Measurements from ENCODE around the gene HPX.

Gene HPX, protein sequence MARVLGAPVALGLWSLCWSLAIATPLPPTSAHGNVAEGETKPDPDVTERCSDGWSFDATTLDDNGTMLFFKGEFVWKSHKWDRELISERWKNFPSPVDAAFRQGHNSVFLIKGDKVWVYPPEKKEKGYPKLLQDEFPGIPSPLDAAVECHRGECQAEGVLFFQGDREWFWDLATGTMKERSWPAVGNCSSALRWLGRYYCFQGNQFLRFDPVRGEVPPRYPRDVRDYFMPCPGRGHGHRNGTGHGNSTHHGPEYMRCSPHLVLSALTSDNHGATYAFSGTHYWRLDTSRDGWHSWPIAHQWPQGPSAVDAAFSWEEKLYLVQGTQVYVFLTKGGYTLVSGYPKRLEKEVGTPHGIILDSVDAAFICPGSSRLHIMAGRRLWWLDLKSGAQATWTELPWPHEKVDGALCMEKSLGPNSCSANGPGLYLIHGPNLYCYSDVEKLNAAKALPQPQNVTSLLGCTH

GRCh38 chr11:6440906-6441358 lies at the start of gene HPX:
Gene HPX, minus strand, starts transcription at chr11:6440987. Its CDS starts 24 bp downstream, at chr11:6440963.
- FAIRE-seq = no peak

DNA sequence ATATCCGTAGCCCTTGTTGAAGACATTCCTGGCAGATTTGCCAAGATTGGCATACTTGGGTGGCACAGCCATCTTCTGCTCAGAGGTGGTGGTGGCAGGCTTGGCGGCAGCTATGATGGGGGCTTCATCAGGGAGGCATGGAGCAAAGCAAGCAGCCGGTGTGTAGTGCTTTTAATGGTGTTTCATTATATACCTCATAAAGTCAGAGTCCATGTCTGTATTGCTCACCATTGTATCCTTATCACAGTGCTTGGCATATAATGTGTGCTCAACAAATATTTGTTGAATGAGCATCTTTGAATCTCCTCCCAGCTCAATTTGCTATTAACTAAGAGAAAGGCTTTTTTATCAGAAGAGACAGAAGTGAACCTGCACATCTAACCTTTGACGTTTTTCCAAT lies 48.5 kb upstream of the HPX start:
- no peak for FAIRE-seq

GRCh38 chr11:6488821-6489220 lies 48.0 kb upstream of the HPX start:
- no peak for FAIRE-seq

GRCh38 chr11:6488342-6488741 lies 47.6 kb upstream of the HPX start:
- FAIRE-seq = no peak

- FAIRE-seq = no peak
These were observed 46.2 kb upstream of the HPX start for GRCh38 chr11:6486938-6487337.

DNA sequence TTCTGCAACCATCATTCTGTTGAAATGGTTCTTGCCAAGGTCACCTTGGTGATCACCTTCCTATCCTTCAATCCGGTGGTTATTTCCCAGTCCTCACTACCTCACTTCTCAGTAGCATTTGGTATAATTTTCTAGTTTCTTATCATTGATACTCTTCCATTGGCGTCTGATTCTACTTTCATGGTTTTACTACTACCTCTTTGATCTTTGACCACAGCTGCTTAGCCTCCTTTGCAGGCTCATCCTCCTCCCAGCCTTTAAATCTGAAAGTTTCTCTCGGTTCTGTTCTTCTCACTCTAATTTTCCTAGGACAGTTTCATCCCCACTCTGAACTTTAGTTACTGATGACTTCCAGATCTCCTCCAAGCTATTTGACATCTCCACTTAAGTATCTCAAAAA lies 45.5 kb upstream of the HPX start:
- FAIRE-seq = no peak

DNA sequence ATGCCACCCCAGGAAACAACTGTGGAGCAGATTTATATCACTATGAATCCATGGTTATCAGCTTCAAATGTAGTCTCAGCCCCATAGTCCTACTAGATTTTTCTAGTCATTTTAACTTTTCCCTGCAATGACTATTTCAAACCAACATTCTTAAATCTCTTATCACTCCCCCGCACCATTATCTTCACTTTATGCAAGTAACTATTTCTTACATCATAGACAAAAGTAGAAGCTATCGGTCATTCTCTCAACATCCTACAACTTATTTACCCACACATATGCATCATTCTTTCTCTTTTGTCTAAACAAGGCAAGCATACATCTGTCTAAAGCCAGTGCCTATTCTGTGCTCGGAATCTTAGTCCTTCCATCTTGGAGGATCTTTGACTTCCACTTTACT lies 44.9 kb upstream of the HPX start:
- no peak for FAIRE-seq

- no peak for FAIRE-seq
These were observed 42.2 kb upstream of the HPX start for GRCh38 chr11:6483015-6483414.

DNA sequence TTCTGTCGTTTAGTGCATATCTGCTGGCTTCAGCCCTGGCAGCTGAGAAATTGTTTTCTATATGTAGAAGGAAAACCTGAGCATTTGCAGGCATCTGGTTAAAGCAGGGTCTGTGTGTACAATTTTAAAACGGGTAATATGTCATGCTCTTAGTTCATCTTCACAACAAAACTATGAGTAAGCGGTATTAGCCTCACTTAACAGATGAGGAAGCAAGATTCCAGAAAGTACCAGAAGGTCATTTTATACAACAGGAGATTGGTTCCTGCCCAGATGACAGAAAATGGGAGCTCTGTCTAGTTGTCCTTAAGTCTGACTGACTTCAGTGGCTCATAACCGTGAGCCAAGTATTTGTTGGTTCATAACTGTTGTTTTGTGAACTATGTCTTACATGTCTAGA lies 41.7 kb upstream of the HPX start:
- no peak for FAIRE-seq

DNA sequence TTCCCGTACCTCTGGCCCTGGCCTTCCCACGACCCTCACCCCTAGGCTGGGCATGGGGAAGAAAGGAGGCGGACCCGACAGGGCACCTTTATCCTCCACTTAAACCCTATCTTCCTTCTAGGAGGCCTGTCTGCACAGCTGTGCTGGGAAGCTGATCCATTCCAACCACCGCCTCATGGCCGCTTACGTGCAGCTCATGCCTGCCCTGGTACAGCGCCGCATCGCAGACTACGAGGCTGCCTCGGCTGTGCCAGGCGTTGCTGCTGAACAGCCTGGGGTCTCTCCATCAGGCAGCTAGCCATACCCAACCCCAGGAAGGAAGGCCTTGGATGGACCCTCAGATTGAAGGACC lies 41.1 kb upstream of the HPX start:
- no peak for FAIRE-seq

GRCh38 chr11:6481012-6481923 lies 40.5 kb upstream of the HPX start, which contains the start of the genes ARFIP2 and TIMM10B:
Gene ARFIP2, minus strand, starts transcription at chr11:6481331. Its CDS starts 910 bp downstream, at chr11:6480421.
Gene TIMM10B, plus strand, starts transcription at chr11:6481501. Its CDS starts 16 bp downstream, at chr11:6481517.
- FAIRE-seq = peak; percentile 95

GRCh38 chr11:6480299-6480914 lies 39.6 kb upstream of the HPX start:
- FAIRE-seq = no peak

- no peak for FAIRE-seq
These were observed 35.8 kb upstream of the HPX start for GRCh38 chr11:6476571-6476970.

DNA sequence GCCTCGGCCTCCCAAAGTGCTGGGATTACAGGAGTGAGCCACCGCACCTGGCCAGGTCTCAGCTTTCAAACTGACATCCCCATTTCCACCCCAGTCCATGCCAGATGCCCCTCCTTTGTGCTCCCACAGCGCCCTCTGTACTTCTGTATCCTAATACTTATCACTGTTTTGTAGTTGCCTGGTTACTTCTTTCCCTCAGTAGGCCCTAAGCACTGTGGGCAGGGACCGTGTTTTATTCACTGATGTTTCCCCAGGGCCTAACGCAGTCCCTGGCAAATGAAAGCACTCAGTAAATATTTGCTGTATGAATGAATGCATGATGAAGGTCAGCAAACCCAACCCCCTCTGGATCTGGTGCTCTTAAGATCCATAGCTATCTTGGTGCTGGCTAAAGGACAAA lies 35.1 kb upstream of the HPX start:
- no peak for FAIRE-seq

DNA sequence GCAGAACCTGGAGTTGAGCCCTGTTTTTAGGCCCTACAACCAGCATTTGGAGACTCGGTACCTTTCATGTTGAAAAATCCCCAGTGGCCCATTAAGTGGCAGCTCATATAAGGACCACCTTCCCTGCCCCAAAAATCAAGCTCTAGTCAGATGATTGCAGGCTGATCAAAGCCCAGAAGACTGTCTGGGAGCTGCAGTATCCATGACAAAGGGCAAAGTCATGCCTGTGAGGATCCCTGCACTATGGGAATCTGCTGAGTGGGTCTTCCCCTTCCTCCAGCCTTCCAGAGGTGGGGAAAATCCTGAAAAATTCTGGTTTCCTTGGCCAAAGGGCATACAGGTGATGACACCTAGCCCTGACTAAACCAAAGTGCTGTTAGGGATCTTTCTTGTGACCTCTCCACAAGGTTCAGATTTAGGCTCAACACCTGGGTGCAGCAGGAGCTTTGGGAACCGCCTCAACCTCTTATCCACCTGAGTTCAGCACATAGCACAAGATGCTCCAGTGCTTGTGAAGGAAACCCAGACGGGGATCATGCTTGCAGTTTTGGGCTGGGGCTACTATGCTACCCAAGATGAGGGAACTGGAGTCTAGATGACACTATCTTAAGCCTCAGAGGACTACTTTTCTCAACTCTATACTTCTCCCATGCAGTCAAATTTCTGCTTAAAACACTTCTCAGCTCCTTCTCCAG lies 34.2 kb upstream of the HPX start:
- no peak for FAIRE-seq

GRCh38 chr11:6474413-6474792 lies 33.6 kb upstream of the HPX start:
- FAIRE-seq = no peak

DNA sequence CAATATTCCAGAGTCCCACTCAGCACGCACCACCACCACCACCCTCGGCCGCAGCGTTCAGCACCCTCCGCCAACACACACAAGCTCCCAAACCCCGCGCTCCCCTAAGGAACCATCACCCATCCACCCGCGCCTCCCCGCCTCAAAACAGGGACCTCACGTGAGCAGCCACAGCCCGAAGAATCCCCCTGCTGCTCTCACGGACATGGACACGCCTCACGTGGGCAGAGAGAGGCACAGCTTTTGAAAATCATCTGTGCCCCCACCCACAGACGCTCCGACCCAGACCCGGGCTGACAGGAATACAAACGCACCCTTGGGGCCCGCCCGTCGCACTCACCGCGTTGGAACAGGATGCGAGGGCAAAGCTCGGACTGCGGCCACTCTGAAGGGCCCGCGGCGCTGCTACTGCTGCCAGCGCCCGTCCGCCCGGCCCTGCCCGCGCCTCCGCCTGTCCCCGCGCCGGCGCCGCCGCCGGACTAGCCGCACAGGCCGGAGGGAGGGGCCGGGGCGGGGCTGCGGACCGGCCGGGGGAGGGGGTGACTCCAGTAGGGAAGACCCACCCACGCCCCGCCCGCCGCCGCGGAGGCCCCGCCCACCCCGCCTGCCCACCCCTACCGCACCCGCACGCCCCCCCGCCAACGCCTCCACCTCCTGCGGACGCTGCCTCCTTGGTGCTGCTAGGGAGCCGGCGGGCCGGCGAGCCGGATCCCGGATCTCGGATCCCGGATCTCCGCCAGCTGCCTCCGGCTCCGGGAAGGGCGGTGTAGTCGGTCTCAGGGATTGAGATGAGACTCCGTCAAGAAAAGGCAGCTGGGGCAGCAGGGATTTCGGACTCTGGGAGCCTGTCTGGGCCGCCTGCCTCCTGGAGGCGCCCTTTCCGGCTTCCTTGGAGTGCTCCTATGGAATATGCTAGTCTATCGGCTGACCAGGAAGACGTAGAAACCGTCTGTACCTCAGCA lies 32.9 kb upstream of the HPX start, which contains the start of gene TRIM3:
TRIM3 (minus strand) TSS at position 491 of the 962 bp plus-strand sequence. CDS start 8,246 bp downstream, outside the sequence.
- FAIRE-seq = no peak

- no peak for FAIRE-seq
These were observed 32.1 kb upstream of the HPX start for GRCh38 chr11:6472934-6473333.

- no peak for FAIRE-seq
These were observed 28.8 kb upstream of the HPX start for GRCh38 chr11:6469599-6469998.

- FAIRE-seq = no peak
These were observed 28.1 kb upstream of the HPX start for GRCh38 chr11:6468712-6469495.
